Measurements from ENCODE around the gene DBN1.

The DBN1 gene

GRCh38 chr5:177498013-177498787, 24.8 kb upstream of the DBN1 start:
- POLR2A ChIA-PET, result interaction anchor here (0.6 to 15.7 kb wide), 25 partner anchors 9 to 189 kb away, joined by 3 to 401 read pairs (median 5); partner anchors contain the start of genes DBN1, DDX41 and GRK6
- CTCF ChIA-PET, result interaction anchor here (0.9 to 16.4 kb wide), 8 partner anchors 10 to 189 kb away, joined by 3 to 261 read pairs (median 30); partner anchors contain the start of genes DBN1 and DDX41
- TF ChIP-seq, protein P1, sequence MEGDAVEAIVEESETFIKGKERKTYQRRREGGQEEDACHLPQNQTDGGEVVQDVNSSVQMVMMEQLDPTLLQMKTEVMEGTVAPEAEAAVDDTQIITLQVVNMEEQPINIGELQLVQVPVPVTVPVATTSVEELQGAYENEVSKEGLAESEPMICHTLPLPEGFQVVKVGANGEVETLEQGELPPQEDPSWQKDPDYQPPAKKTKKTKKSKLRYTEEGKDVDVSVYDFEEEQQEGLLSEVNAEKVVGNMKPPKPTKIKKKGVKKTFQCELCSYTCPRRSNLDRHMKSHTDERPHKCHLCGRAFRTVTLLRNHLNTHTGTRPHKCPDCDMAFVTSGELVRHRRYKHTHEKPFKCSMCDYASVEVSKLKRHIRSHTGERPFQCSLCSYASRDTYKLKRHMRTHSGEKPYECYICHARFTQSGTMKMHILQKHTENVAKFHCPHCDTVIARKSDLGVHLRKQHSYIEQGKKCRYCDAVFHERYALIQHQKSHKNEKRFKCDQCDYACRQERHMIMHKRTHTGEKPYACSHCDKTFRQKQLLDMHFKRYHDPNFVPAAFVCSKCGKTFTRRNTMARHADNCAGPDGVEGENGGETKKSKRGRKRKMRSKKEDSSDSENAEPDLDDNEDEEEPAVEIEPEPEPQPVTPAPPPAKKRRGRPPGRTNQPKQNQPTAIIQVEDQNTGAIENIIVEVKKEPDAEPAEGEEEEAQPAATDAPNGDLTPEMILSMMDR (IDR thresholded peaks at IDR 0.05; ENCODE audit: insufficient read depth, low read length, missing control alignments), result no peak
- no peak for DNase-seq (ENCODE audit: low read depth, low spot score)
- H3K4me3 ChIP-seq (ENCODE audit: low read depth, low read length), result peak overlapping the region; percentile 68

- ChIA-PET CTCF (interaction anchor here (0.6 to 16.4 kb wide), 10 partner anchors 12 to 188 kb away, joined by 3 to 261 read pairs (median 7); partner anchors contain the start of genes DBN1 and DDX41), POLR2A (interaction anchor here (0.5 to 15.7 kb wide), 29 partner anchors 9 to 188 kb away, joined by 3 to 401 read pairs (median 5); partner anchors contain the start of genes DBN1, DDX41 and GRK6)
- TF ChIP-seq, protein P1 (IDR thresholded peaks at IDR 0.05; ENCODE audit: insufficient read depth, low read length, missing control alignments), result peak; percentile 15
- DNase-seq (ENCODE audit: low read depth, low spot score), result peak; percentile 87
- H3K4me3 ChIP-seq (ENCODE audit: low read depth, low read length), result peak within 1 kb of the TSS; percentile 93
These were observed 24.0 kb upstream of the DBN1 start, which contains the start of gene PDLIM7 for GRCh38 chr5:177497292-177498012. PDLIM7 (minus strand) TSS chr5:177497604; CDS start chr5:177496512, 1,092 bp downstream.

GRCh38 chr5:177496727-177497291, 23.4 kb upstream of the DBN1 start:
- peak overlapping the region; percentile 93 for H3K4me3 ChIP-seq (ENCODE audit: low read depth, low read length)
- peak; percentile 67 for DNase-seq (ENCODE audit: low read depth, low spot score)
- TF ChIP-seq, protein P1 (IDR thresholded peaks at IDR 0.05; ENCODE audit: insufficient read depth, low read length, missing control alignments), result no peak
- POLR2A ChIA-PET, result interaction anchor here (0.5 to 15.7 kb wide), 29 partner anchors 8 to 187 kb away, joined by 3 to 401 read pairs (median 5); partner anchors contain the start of genes DBN1, DDX41 and GRK6
- CTCF ChIA-PET, result interaction anchor here (0.6 to 16.4 kb wide), 11 partner anchors 12 to 188 kb away, joined by 3 to 261 read pairs (median 9); partner anchors contain the start of genes DBN1 and DDX41

- CTCF ChIA-PET, result interaction anchor here (0.6 to 16.4 kb wide), 11 partner anchors 21 to 266 kb away, joined by 3 to 261 read pairs (median 4); partner anchors contain the start of genes DBN1 and DDX41
- H3K4me3 ChIP-seq (ENCODE audit: low read depth, low read length), result peak overlapping the region; percentile 93
- no peak for DNase-seq (ENCODE audit: low read depth, low spot score)
- TF ChIP-seq, protein P1 (IDR thresholded peaks at IDR 0.05; ENCODE audit: insufficient read depth, low read length, missing control alignments), result peak; percentile 56
- POLR2A ChIA-PET, result interaction anchor here (0.5 to 15.7 kb wide), 25 partner anchors 9 to 187 kb away, joined by 3 to 401 read pairs (median 5); partner anchors contain the start of genes DBN1, DDX41 and DOK3
These were observed 22.8 kb upstream of the DBN1 start for GRCh38 chr5:177496070-177496726.

- ChIA-PET CTCF (interaction anchor here (0.6 to 16.4 kb wide), 14 partner anchors 9 to 383 kb away, joined by 3 to 261 read pairs (median 4); partner anchors contain the start of genes DBN1 and DDX41), POLR2A (interaction anchor here (0.8 to 15.7 kb wide), 22 partner anchors 12 to 186 kb away, joined by 3 to 401 read pairs (median 6); partner anchors contain the start of genes DBN1, DOK3 and TMED9)
- DNase-seq (ENCODE audit: low read depth, low spot score), result peak; percentile 78
- peak overlapping the region; percentile 93 for H3K4me3 ChIP-seq (ENCODE audit: low read depth, low read length)
- TF ChIP-seq, protein P1 (IDR thresholded peaks at IDR 0.05; ENCODE audit: insufficient read depth, low read length, missing control alignments), result no peak
These were observed 22.0 kb upstream of the DBN1 start for GRCh38 chr5:177495243-177496060.

All from AG04449 (cell line).